H1 (cell line): ENCODE data around the gene VWA1. TPM values are rescaled to one million over a fixed set of nuclear protein-coding genes. Genes with fewer than 3 reads are reported as not detected.

Experiments
- CTCF ChIA-PET: fragments of 300-600 bp; sonication (Branson Sonifier 250); formaldehyde crosslinking; loops from one replicate; lab custom pipeline; 2021; ENCODE audit not compliant: partially characterized antibody; lab: Charles Lee
- POLR2A ChIA-PET: fragments of 300-600 bp; sonication (Branson Sonifier 250); formaldehyde crosslinking; loops from one replicate; lab custom pipeline; 2021; ENCODE audit warnings: inconsistent platforms; ENCODE audit not compliant: partially characterized antibody; lab: Charles Lee
- DNase-seq, 2 experiments: peaks; one replicate each; pipeline versions ENCODE4 v3.0.0 to v3.0.0-alpha.2; 2010 to 2022; ENCODE audit warnings: low spot score in 2 of 2, low read depth in 1 of 2, mixed read lengths in 1 of 2
- FAIRE-seq: peaks from 2 replicates; lab custom pipeline; 2011; peaks lifted over from hg19 to GRCh38; lab: Jason Lieb, UNC
- H2AFZ ChIP-seq: 2 replicates; pipeline ENCODE4 v1.8.1; 2012; ENCODE audit warnings: low read length, inconsistent platforms
- H2AK5ac ChIP-seq: 2 replicates; pipeline ENCODE4 v1.6.1; 2013; ENCODE audit warnings: low read depth, low read length
- H2BK120ac ChIP-seq: replicated peaks from 2 replicates; pipeline ENCODE3; 2013; ENCODE audit warnings: low read depth, low read length, inconsistent platforms
- H2BK12ac ChIP-seq: 2 replicates; pipeline ENCODE4 v1.6.1; 2013; ENCODE audit warnings: low read depth, low read length
- H2BK15ac ChIP-seq: 2 replicates; pipeline ENCODE4 v1.6.1; 2013; ENCODE audit warnings: low read length
- H2BK20ac ChIP-seq: 2 replicates; pipeline ENCODE4 v1.6.1; 2013; ENCODE audit warnings: low read length
- H2BK5ac ChIP-seq: 2 replicates; pipeline ENCODE4 v1.6.1; 2013; ENCODE audit warnings: low read depth, low read length
- H3K14ac ChIP-seq: 2 replicates; pipeline ENCODE4 v1.6.1; 2013; ENCODE audit warnings: inconsistent platforms; ENCODE audit not compliant: insufficient read length
- H3K18ac ChIP-seq: 2 replicates; pipeline ENCODE4 v1.6.1; 2013; ENCODE audit warnings: low read length; ENCODE audit errors: extremely low read depth
- H3K23ac ChIP-seq: 2 replicates; pipeline ENCODE4 v1.6.1; 2013; ENCODE audit warnings: inconsistent platforms; ENCODE audit not compliant: insufficient read length
- H3K23me2 ChIP-seq: 2 replicates; pipeline ENCODE4 v1.6.1; 2013; ENCODE audit warnings: low read depth, low read length
- H3K27ac ChIP-seq: 2 replicates; pipeline ENCODE4 v1.6.1; 2011; ENCODE audit warnings: low read depth, low read length, inconsistent platforms
- H3K27me3 ChIP-seq, 4 experiments: replicated peaks in 1 of 4; 1 replicate in 1 of 4; 2 replicates in 3 of 4; pipeline versions ENCODE4 v1.6.1 to v1.8.1; 2011 to 2013; ENCODE audit warnings: low read length in 3 of 4, mild to moderate bottlenecking in 3 of 4, inconsistent platforms in 2 of 4, mixed read lengths in 2 of 4, moderate library complexity in 1 of 4; ENCODE audit not compliant: control insufficient read depth in 3 of 4, insufficient read depth in 3 of 4; ENCODE audit errors: extremely low read depth in 1 of 4
- H3K36me3 ChIP-seq, 4 experiments: 2 replicates each; pipeline versions ENCODE4 v1.6.1 to v1.8.1; 2011 to 2013; ENCODE audit warnings: mild to moderate bottlenecking in 4 of 4, low read length in 3 of 4, moderate library complexity in 2 of 4, control low read depth in 1 of 4, inconsistent platforms in 1 of 4; ENCODE audit not compliant: insufficient read depth in 4 of 4, control insufficient read depth in 2 of 4
- H3K4ac ChIP-seq: replicated peaks from 2 replicates; pipeline ENCODE3; 2013; ENCODE audit warnings: low read length, low read depth, mixed read lengths, inconsistent platforms; ENCODE audit not compliant: insufficient read length
- H3K4me1 ChIP-seq, 4 experiments: replicated peaks in 1 of 4; 1 replicate in 1 of 4; 2 replicates in 3 of 4; pipeline versions ENCODE4 v1.6.1 to v1.8.1; 2011 to 2013; ENCODE audit warnings: low read length in 3 of 4, inconsistent platforms in 2 of 4, mixed read lengths in 1 of 4; ENCODE audit not compliant: insufficient read depth in 4 of 4, control insufficient read depth in 3 of 4
- H3K4me2 ChIP-seq, 2 experiments: 2 replicates each; pipeline versions ENCODE4 v1.6.1 to v1.8.1; 2011 to 2013; ENCODE audit warnings: low read depth in 2 of 2, low read length in 2 of 2, control low read depth in 1 of 2, inconsistent platforms in 1 of 2, mild to moderate bottlenecking in 1 of 2; ENCODE audit not compliant: insufficient read depth in 1 of 2
- H3K4me3 ChIP-seq, 4 experiments: fragments of 200-600, 300-600 bp in 1 of 4; sonication (generic), shearing (Covaris generic), sonication (Bioruptor Twin) in 1 of 4; 2 replicates each; pipeline versions ENCODE4 v1.5.1 to v1.8.1; 2011 to 2016; ENCODE audit warnings: low read length in 4 of 4, low read depth in 3 of 4, control low read depth in 2 of 4, inconsistent platforms in 2 of 4, mild to moderate bottlenecking in 2 of 4, mixed read lengths in 1 of 4, moderate library complexity in 1 of 4; ENCODE audit not compliant: insufficient read depth in 2 of 4; ENCODE audit errors: extremely low read depth in 1 of 4
- H3K56ac ChIP-seq: replicated peaks from 2 replicates; pipeline ENCODE3; 2013; ENCODE audit warnings: low read depth, mild to moderate bottlenecking, mixed read lengths, low read length, inconsistent platforms; ENCODE audit not compliant: insufficient read length
- H3K79me1 ChIP-seq: 2 replicates; pipeline ENCODE4 v1.6.1; 2013; ENCODE audit warnings: low read depth, low read length, control low read depth
- H3K79me2 ChIP-seq, 2 experiments: 2 replicates each; pipeline versions ENCODE4 v1.6.1 to v1.8.1; 2012 to 2013; ENCODE audit warnings: low read length in 2 of 2, mild to moderate bottlenecking in 2 of 2, inconsistent platforms in 1 of 2; ENCODE audit not compliant: insufficient read depth in 2 of 2, control insufficient read depth in 1 of 2
- H3K9ac ChIP-seq, 4 experiments: replicated peaks in 1 of 4; 1 replicate in 1 of 4; 2 replicates in 3 of 4; pipeline versions ENCODE4 v1.6.1 to v1.8.1; 2011 to 2013; ENCODE audit warnings: low read depth in 3 of 4, low read length in 3 of 4, control low read depth in 2 of 4, mild to moderate bottlenecking in 2 of 4, moderate library complexity in 2 of 4, inconsistent platforms in 1 of 4; ENCODE audit errors: extremely low read depth in 1 of 4
- H3K9me3 ChIP-seq, 2 experiments: 2 replicates each; pipeline versions ENCODE4 v1.6.1 to v1.8.1; 2012 to 2013; ENCODE audit warnings: mild to moderate bottlenecking in 2 of 2, moderate library complexity in 2 of 2, control low read depth in 1 of 2, inconsistent platforms in 1 of 2, low read depth in 1 of 2, low read length in 1 of 2, mixed read lengths in 1 of 2; ENCODE audit not compliant: insufficient read depth in 2 of 2
- H4K20me1 ChIP-seq, 2 experiments: replicated peaks in 1 of 2; 2 replicates each; pipeline versions ENCODE3 to v1.8.1; 2011 to 2013; ENCODE audit warnings: inconsistent platforms in 2 of 2, low read length in 2 of 2, mild to moderate bottlenecking in 1 of 2; ENCODE audit not compliant: insufficient read depth in 2 of 2, control insufficient read depth in 1 of 2
- H4K5ac ChIP-seq: 2 replicates; pipeline ENCODE4 v1.6.1; 2013; ENCODE audit warnings: low read length, low read depth, mixed read lengths, inconsistent platforms; ENCODE audit not compliant: insufficient read length
- H4K8ac ChIP-seq: 2 replicates; pipeline ENCODE4 v1.8.0; 2013; ENCODE audit warnings: mild to moderate bottlenecking, moderate library complexity, low read length, inconsistent platforms; ENCODE audit not compliant: insufficient read depth; ENCODE audit errors: extremely low read depth
- H4K91ac ChIP-seq: replicated peaks from 2 replicates; pipeline ENCODE3; 2013; ENCODE audit warnings: low read length, mixed read lengths, inconsistent platforms; ENCODE audit not compliant: insufficient read length
- CREB1 ChIP-seq: IDR thresholded peaks from 2 replicates; pipeline ENCODE4 v1.6.1; 2012; ENCODE audit warnings: inconsistent platforms
- E2F6 ChIP-seq: IDR thresholded peaks from 2 replicates; pipeline ENCODE4 v1.6.1; 2012; ENCODE audit warnings: inconsistent platforms
- EZH2 ChIP-seq: fragments of 200-600 bp; sonication (generic); IDR thresholded peaks from 2 replicates; pipeline ENCODE4 v1.7.1; 2012; ENCODE audit warnings: low read depth, mild to moderate bottlenecking, moderate library complexity, low read length, inconsistent platforms; ENCODE audit not compliant: severe bottlenecking
- HDAC2 ChIP-seq, 2 experiments: fragments of 300-600 bp in 1 of 2; sonication (generic) in 1 of 2; IDR thresholded peaks; 2 replicates each; pipeline ENCODE4 v1.6.1; 2011 to 2012; ENCODE audit warnings: low read depth in 2 of 2, low read length in 2 of 2, mild to moderate bottlenecking in 2 of 2, moderate library complexity in 2 of 2, borderline replicate concordance in 1 of 2, inconsistent platforms in 1 of 2
- JUN ChIP-seq: IDR thresholded peaks from 2 replicates; pipeline ENCODE4 v1.6.1; 2011; ENCODE audit warnings: low read depth, mild to moderate bottlenecking, improper control_type of control experiment, low read length
- KDM4A ChIP-seq: IDR thresholded peaks from one replicate; pipeline ENCODE4 v1.7.1; 2012; ENCODE audit warnings: low read depth, mild to moderate bottlenecking, moderate library complexity, low read length, inconsistent platforms; ENCODE audit not compliant: severe bottlenecking
- MAFK ChIP-seq: IDR thresholded peaks from 2 replicates; pipeline ENCODE4 v1.6.1; 2012; ENCODE audit warnings: low read depth, mild to moderate bottlenecking, improper control_type of control experiment, low read length
- SIN3A ChIP-seq, 2 experiments: IDR thresholded peaks in 1 of 2; conservative IDR thresholded peaks in 1 of 2; 2 replicates each; pipeline ENCODE4 v1.6.1; 2011 to 2012; ENCODE audit warnings: low read length in 2 of 2, improper control_type of control experiment in 1 of 2, low read depth in 1 of 2, mild to moderate bottlenecking in 1 of 2
- SUZ12 ChIP-seq: fragments of 200-600 bp; sonication (generic); IDR thresholded peaks from 2 replicates; pipeline ENCODE4 v1.6.1; 2012; ENCODE audit warnings: mild to moderate bottlenecking, inconsistent platforms, low read length, moderate library complexity, mixed read lengths
- TAF1 ChIP-seq: IDR thresholded peaks from 2 replicates; pipeline ENCODE4 v1.6.1; 2011; ENCODE audit warnings: mild to moderate bottlenecking, low read depth, low read length
- TCF12 ChIP-seq: IDR thresholded peaks from 2 replicates; pipeline ENCODE4 v1.6.1; 2011; ENCODE audit warnings: low read depth, mild to moderate bottlenecking, low read length
- WGBS, 2 experiments: shearing (Covaris generic) in 1 of 2; methylation state at CpG; one replicate each; pipeline versions ENCODE4 v1.1.6 to v1.1.7; 2013 to 2015; ENCODE audit warnings: low lambda C conversion rate in 2 of 2, mixed read lengths in 2 of 2, inconsistent platforms in 1 of 2, low coverage in 1 of 2, missing lambda C conversion rate in 1 of 2; ENCODE audit not compliant: insufficient replicate concordance in 2 of 2, insufficient coverage in 1 of 2, insufficient read length in 1 of 2; ENCODE audit errors: extremely low coverage in 1 of 2, missing lambda C conversion rate in 1 of 2; 5-methylcytosine and 5-hydroxymethylcytosine counted together
- polyA plus RNA-seq, 7 experiments: library from polyadenylated mRNA; depleted of rRNA in 3 of 7; stranded (reverse) in 5 of 7; unstranded in 2 of 7; fragments of >200 nt in 5 of 7; fragments of 200-250 nt in 2 of 7; gene quantifications; 1 replicate in 5 of 7; 2 replicates in 1 of 7; 4 replicates in 1 of 7; pipeline versions ENCODE4 v1.2.1 to v1.2.3, GENCODE V29; 2011 to 2013; ENCODE audit warnings: missing spikeins in 2 of 7, mixed read lengths in 2 of 7
- total RNA-seq: library from RNA; stranded (reverse); fragmentation: NEBNext Ultra II Directional; extraction: Animal tissue kit (Norgen Biotek cat#: 25700); gene quantifications from 2 replicates; pipeline ENCODE4 v1.2.1, GENCODE V29; 2021

VWA1 gene
- total and polyA plus RNA-seq, 2 of the 8 experiments (the other 6 are each of a cell fraction or from before 2014, with no cell fraction given) = 16.0 to 36.6 TPM

DNA sequence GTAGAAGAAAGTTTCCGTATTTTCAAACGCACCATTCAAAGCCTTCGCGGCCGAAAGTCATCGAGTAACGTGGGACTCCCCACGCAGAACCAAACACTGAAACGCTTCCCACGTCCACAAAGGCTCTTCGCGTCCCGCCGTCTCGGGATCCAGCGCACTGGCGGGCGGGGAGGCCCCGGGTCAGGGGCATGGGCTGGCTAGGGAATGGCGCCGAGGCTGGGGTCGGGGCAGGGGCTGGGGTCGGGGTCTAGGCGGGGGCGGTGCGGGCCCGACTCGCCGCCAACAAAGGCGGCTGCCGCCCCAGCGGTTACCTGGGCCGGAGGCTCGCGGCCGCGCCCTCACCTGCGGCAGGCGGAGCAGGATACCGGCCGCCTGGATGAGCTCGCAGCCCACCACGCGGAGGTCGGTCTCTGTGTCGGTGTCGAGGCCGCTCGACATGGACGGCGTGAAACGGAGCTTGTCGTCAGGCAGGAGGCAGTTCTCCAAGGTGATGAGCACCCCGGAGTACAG is 36.8 kb upstream of the VWA1 start:
- H3K36me3 ChIP-seq = peaks cover 31 to 65% (median 45%) of the 10 kb centered on the region in 4 experiments
- peak overlapping the region; percentile 87 to 97 (median 96) for H3K9ac ChIP-seq
- H3K27ac ChIP-seq = peak overlapping the region; percentile 89
- H2BK20ac ChIP-seq = no peak overlapping the region
- H2BK15ac ChIP-seq = no peak overlapping the region; the same call in 1 of the 2 replicates
- peaks cover 6 to 49% of the 10 kb centered on the region in 2 experiments; a peak in 3 of 4 replicates for H3K79me2 ChIP-seq
- peak overlapping the region; percentile 95 for H4K91ac ChIP-seq
- no peak overlapping the region; the same call in 1 of the 2 replicates for H3K18ac ChIP-seq
- no peak overlapping the region for H3K14ac ChIP-seq
- H2BK12ac ChIP-seq = no peak overlapping the region
- no peak overlapping the region for H3K23ac ChIP-seq
- peak overlapping the region; percentile 40 for H4K5ac ChIP-seq
- H3K4me3 ChIP-seq = peak overlapping the region; percentile 93 to 95 (median 94)
- FAIRE-seq = no peak
- H4K8ac ChIP-seq = peak overlapping the region; percentile 96; the same call in 1 of the 2 replicates
- POLR2A ChIA-PET = interaction anchor here (0.6 to 33.4 kb wide), 21 partner anchors 2 to 145 kb away, joined by 3 to 719 read pairs (median 4); partner anchors contain the start of genes ANKRD65, AURKAIP1, CCNL2 and MRPL20
- H3K56ac ChIP-seq = peak overlapping the region; percentile 50
- peak overlapping the region; percentile 87 for H2BK5ac ChIP-seq
- 0 out of 2 replicates have a peak overlapping the region, but pooled peaks have one; percentile 10 for H2AK5ac ChIP-seq
- peaks cover 17% of the 10 kb centered on the region for H3K23me2 ChIP-seq
- 1% methylated on average over 26 of the region's 54 CpGs; no CpG with 5 or more reads in 1 of the 2 experiments for WGBS, 2 experiments
- H2AFZ ChIP-seq = no peak overlapping the region
- H3K4me2 ChIP-seq = peak overlapping the region; percentile 81 to 89
- CTCF ChIA-PET = interaction anchor here (0.7 to 3.1 kb wide), 10 partner anchors 10 to 94 kb away, joined by 3 to 19 read pairs (median 4); partner anchors contain the start of gene AURKAIP1
- no peak for DNase-seq
- H3K4me1 ChIP-seq = peaks cover 0 to 18% (median 13%) of the 10 kb centered on the region in 4 experiments; a peak in 6 of 7 replicates
- no peaks in the 10 kb centered on the region for H3K9me3 ChIP-seq
- H3K79me1 ChIP-seq = peaks cover 15% of the 10 kb centered on the region
- peaks cover 10 to 21% of the 10 kb centered on the region in 2 experiments for H4K20me1 ChIP-seq
- no peak overlapping the region for H2BK120ac ChIP-seq
- H3K4ac ChIP-seq = no peak overlapping the region
- H3K27me3 ChIP-seq = no peaks in the 10 kb centered on the region
- TF ChIP-seq HDAC2 (IDR thresholded peaks at IDR 0.05; ENCODE audit: borderline replicate concordance in 1 of 2, low read depth in 2 of 2, low read length in 2 of 2) = 0 out of 4 replicates have a peak, but pooled peaks of 1 of the 2 experiments have one; percentile 8
- no peak for TF ChIP-seq EZH2
- TF ChIP-seq SUZ12 = no peak
- 0 out of 4 replicates have a peak, but pooled peaks of 1 of the 2 experiments have one; percentile 26 for TF ChIP-seq SIN3A (conservative IDR thresholded peaks at IDR 0.05 in 1 of 2, IDR thresholded peaks at IDR 0.05 in 1 of 2; ENCODE audit: low read depth in 1 of 2, low read length in 2 of 2)
- no peak for TF ChIP-seq TCF12
- no peak for TF ChIP-seq CREB1
- no peak for TF ChIP-seq MAFK
- TF ChIP-seq JUN = no peak
- TF ChIP-seq TAF1 = no peak
- TF ChIP-seq E2F6 = no peak
- no peak for TF ChIP-seq KDM4A
